ENCODE measurements around the gene AKR1B1.

GRCh38 chr7:134415700-134416099, 43.2 kb downstream of the AKR1B1 start:
- TF ChIP-seq THAP11 (CRISPR knock-in tag; IDR thresholded peaks at IDR 0.05), result no peak
- TF ChIP-seq PHF20 (CRISPR knock-in tag; IDR thresholded peaks at IDR 0.05), result no peak

Measured in HepG2 (cell line).